ENCODE measurements around the gene EYS. TPM values are rescaled to one million over a fixed set of nuclear protein-coding genes. Genes with fewer than 3 reads are reported as not detected.

The EYS gene
- polyA plus RNA-seq (ENCODE audit: insufficient read length in 3 of 3): under 1 TPM; 0.51 to 0.69 (median 0.65) TPM

DNA sequence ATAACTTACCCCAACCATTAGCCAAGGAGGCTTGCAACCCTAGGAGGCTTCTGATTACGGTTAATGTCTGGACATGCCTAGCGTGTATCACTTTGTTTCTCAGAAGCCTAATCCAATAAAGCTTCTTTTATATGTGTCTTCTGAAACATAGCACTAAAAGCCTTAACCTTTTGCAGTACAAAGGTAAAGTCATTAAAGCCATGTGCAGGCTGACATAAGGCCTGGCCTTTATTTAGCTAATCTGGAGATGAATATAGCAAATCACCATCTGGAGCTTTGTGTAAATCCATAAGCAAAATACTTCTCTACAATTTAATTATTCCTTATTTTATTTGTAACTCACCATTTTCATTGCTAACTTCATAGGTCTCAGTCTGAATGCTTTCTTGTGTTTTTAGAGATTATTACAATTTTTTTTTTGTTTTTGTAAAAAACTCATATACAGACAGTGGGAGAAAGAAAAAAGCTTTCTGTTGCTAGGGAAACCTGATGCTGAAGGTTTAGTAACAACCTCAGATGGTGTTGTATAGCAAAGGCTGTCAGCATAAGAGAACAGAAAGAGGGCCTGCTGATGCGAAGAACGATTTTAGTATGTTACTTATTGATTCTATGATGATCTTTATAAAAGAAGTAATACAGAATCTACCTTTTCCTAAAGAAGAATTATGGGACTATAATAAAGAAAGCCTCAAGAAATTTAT, at the start of gene EYS:
TSS of gene EYS (minus strand) at position 101 of the 701 bp plus-strand sequence. CDS start 211,816 bp downstream, outside the sequence.
- no peak for DNase-seq (ENCODE audit: low read depth in 3 of 3, low spot score in 2 of 3)

DNA sequence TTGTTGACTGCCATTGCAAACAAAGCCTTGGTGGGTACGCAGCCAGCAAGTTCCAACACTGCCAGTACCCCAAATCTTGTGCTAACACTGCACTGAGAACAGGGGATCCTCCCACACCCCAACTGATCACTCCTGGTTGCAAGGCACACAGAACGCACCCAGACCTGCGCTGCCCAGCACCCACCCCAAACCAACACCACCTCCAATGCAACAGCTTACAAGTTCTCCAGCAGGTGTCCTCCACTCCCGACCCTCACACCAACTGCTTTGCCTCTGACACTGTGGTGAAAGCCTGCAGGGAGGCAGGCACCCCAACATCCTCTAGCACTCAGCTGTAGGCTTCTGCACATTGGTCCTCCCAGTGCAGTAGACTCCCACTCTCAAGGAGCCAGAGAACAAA, 39.3 kb upstream of the EYS start:
- DNase-seq (ENCODE audit: low read depth in 3 of 3, low spot score in 2 of 3): no peak

DNA sequence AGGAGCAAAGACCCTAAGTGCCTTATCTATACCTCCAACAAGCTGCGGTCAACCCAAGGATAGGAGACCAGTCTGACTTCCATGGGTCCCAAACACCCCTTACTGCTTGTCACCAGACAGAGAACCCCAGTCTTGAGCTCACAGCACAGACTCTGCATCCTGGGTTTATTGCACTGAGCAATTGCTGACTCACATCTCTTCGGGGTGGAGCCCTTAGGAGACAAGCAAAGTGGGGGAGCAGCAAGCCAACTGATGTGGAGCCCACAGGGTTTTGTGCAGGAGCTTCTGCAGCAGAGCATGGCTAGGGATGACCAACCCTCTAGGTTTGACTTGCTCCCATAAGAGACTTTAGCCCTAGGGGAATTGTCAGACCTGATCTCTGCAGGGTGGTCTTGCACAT, 38.6 kb upstream of the EYS start:
- no peak for DNase-seq (ENCODE audit: low read depth in 3 of 3, low spot score in 2 of 3)

DNA sequence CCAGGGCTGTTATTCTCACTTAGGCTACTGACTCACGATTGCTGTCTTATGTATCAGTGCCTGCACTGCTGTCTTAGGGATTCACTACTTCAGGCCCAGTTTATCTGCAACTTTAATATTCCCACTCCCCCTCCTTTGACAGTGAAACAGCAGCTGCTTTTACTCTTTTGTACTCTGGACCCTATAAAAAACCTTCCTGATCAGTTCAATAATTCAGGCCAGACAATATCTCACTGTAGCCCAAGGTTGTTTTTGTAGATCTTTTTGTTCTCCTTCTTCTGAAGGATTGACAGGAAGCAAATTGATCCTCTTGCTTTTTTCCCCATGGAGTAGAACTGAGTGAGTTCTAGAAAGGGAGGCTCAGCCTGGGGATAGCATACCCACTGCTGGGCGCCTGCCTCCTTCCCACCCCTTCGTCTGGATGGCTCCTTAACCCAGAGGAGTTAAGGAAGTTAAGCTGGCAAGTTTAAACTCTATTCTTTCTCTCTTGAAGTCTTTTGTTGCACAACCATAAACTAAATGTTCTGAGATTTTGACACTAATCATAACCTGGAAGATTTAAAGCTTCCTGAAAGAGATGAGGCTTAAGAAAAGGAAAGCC, 22.0 kb upstream of the EYS start:
- no peak for DNase-seq (ENCODE audit: low read depth in 3 of 3, low spot score in 2 of 3)

DNA sequence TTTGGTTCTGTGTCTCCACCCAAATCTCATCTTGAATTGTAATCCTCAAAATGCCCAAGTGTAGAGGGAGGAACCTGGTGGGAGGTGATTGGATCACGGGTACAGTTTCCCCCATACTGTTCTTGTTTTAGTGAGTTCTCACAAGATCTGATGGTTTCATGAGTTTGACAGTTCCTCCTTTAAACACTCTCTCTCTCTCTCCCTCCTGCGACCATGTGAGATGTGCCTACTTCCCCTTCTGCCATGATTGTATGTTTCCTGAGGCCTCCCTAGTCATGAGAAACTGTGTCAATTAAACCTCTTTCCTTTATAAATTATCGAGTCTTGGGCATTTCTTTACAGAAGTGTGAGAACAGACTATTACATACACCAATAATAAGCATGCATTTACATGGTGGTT, 12.1 kb upstream of the EYS start:
- no peak for DNase-seq (ENCODE audit: low read depth in 3 of 3, low spot score in 2 of 3)

DNA sequence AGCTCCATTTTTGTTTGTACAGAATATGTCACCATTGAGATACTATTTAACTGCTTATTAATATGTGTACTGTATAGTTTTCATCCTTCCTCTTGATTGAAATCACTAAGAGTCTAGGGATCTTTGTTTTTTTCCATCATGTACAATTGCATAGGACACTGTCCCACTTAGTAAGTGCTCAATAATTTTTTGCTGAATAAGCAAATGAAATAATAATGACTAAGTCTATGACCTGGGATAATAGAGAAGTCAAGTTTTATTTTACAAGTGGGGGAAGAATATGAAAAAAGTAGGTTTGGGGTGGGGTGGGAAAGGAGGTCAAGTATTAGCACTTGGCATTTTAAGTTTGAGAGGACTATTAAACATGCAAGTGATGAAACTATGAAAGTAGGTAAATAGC, 4.5 kb upstream of the EYS start:
- DNase-seq (ENCODE audit: low read depth in 3 of 3, low spot score in 2 of 3): no peak

DNA sequence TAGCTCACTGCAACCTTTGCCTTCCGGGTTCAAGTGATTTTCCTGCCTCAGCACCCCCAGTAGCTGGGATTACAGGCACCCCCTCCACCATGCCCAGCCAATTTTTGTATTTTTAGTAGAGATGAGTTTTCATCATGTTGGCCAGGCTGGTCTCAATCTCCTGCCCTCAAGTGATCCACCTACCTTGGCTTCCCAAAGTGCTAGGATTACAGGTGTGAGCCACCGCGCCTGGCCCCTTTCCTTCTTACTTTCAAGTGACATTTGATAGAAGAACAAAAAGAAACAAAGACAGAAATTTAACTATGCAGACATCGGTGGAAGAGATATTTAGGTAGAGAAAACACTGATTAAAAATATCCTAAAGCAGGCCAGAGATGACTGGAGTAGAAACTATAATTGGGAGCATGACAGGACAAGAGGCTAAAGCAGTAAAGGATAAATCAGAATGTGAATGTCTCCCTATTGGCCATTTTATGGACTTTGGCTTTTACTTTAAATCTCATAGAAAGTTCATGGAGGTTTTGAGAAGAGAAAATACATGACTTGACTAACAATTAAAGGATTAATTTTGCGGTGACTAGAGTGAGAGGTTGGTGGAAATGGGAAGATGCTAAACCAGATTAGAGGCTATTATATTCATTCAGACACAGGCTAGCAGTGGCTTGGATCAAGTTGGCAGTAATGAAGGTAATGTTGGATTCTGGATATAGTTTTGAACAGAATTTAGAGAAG, 2.2 kb upstream of the EYS start:
- DNase-seq (ENCODE audit: low read depth in 3 of 3, low spot score in 2 of 3): no peak

DNA sequence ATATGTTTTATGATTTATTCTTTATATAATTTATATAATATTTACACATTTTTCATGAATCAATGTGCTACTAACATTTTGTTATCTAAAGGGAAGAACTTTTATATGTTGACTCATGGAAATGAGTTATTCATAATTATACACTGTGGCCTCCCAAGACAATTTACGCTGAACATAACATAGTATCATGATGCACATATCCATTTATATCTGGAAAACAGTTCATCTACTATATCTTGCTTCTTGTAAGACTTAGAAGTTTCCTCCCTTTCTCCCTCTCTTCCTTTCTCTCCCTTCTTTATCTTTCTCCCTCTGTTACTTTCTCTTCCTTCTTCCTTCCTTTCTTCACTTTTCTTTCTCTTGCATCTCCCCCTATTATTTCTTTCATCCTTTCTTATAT, 1.1 kb upstream of the EYS start:
- no peak for DNase-seq (ENCODE audit: low read depth in 3 of 3, low spot score in 2 of 3)

DNA sequence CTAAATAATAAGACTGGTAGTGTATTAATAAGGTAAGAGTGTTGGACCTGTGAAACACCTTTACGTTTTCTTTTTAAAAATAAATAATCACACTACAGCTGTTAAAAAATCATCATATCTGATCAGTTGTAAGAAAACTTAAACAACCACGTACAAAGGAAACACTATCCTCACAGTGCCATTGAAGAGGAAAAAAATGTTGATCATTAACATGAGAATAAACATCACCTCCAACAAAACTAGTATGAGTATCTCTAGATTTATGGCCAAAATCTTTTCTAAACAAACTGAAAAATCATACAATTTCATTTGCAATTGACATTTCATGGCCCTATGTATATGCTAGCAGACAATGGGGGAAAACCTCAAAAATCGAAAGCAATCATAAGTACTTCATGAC, 590 bp downstream of the EYS start:
- no peak for DNase-seq (ENCODE audit: low read depth in 3 of 3, low spot score in 2 of 3)

DNA sequence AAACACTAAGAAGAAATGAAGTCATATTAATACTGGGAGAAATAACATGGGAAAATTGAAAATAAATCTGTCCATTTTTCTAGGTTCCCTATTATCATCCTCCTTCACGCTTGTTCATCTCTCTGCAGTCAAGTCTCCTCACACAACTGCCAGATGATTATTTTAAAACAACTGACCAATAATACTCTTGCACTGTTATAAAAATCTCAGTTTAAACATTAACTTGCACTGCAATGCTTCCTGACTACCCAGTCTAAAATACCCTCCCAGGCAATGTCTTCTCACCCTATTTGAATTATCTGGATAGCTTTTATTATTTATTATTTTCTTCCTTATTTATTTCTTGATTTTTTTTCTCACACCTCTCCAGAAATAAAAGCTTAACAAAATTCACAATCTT, 5.7 kb downstream of the EYS start:
- DNase-seq (ENCODE audit: low read depth in 3 of 3, low spot score in 2 of 3): no peak

DNA sequence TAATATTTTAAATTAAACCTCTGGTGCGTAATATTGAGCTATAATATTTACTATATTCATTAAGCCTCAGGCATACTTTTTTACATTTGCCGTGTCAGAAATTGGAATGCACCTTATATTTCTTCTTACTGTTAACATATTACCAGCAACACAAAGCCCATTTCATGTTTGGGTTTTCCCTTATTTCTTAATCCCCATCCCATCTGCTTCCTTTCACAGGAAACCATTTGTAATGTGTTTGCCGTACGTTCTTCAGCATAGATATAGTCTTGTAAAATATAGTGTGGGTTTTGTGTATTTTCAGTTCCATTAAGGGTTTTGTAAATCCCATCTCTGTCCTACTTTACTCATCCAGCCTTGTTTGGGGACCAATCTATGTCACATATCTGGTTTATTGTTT, 6.5 kb downstream of the EYS start:
- no peak for DNase-seq (ENCODE audit: low read depth in 3 of 3, low spot score in 2 of 3)

DNA sequence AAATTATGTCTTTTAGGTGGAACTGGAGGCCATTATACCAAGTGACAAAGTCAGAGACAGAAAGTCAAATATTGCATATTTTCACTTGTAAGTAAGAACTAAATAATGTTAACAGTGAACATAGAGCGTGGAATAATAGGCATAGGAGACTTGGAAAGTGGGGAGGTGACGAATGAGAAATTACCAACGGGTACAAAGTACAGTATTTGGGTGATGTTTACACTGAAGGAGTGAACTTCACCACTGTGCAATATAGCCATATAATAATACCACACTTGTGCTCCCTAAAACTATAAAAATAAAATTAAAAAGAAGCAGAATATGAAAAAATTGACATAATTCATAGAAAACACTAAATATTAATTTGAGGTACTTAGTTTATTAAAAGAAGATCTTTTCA, 14.9 kb downstream of the EYS start:
- DNase-seq (ENCODE audit: low read depth in 3 of 3, low spot score in 2 of 3): no peak

DNA sequence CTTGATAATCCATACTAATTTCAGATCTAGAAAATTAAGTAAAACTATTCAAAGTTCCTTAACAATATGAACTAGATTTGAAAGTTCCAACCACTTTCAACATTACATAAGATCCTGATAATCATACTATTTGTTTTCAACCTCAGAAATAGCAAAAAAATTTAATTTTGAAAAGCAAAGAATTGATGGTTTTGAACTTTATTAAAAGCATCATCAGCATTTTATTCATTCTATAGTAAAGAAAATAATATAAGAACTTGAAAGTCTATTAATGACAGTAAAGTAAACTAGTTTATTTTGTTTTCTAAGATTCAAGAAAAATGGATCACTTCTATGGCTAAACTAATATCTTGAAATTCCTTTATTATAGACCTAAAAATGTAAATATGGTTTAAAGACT, 26.8 kb downstream of the EYS start:
- DNase-seq (ENCODE audit: low read depth in 3 of 3, low spot score in 2 of 3): no peak

DNA sequence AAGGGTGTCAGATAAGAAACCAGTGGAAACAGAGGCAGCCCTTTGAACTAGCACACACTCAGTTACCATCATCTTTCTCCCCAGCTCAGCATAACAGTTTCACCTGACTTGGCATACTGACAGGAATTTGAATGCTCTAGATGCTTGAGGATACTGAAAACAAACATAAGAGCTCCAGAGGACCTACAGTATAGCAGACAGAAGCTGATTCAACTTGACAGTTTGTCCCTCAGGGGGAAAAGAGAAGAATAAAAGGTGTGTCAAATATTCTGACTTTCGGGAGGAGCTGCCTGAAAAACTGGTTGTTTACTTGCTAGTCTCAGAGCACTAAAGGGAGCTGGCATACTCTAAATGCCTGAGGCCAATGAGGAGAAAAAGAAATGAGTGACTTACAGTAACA, 35.1 kb downstream of the EYS start:
- no peak for DNase-seq (ENCODE audit: low read depth in 3 of 3, low spot score in 2 of 3)

DNA sequence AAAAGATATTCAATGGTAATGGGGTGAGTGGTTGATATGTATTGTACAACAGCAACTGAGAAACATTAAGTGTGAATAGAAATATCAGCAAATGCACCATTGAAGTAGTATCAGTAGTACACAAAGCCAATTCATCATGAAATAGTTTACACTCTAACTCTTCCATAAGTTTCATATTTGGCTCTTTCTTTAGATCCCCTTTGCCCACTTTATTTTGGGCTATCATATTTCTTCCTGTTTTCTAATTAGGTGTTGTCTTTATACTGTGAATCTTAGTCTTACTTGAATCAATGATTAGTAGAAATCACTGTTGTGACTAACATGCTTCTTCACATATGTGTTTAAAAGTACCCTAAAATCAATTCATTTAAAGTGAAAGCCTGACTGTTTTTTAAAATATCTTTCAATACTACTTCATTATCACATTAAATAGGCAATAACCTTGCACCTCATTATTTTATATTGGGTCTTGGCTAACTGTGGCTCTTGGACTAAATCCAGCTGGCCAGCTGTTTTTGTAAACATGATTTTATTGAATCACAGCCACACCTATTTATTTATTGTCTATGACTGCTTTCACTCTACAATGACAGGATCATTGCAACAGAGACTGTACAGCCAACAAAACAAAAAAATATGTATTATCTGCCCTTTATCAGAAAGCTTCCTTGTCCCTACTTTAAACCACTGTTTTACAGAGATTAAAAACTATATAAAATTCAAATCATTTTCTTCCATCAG, 38.9 kb downstream of the EYS start:
- DNase-seq (ENCODE audit: low read depth in 3 of 3, low spot score in 2 of 3): no peak

DNA sequence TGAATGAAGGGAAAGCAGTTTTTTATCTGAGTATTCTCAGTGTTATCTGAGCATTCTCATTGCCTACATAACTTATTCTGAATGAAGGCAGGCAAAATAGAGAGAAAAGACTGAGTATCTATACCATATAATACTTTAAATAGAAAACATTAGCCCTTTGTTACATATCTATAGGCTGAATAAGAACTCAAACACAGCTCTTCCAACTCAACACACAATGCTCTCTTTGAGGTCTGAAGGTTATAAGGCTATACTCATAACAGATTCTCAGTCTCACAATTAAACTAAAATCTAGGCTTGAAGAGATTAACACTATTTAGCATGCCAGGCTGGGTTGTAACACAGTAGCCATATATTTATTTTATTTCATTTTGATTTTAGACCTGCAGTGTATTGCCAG, 56.9 kb downstream of the EYS start:
- no peak for DNase-seq (ENCODE audit: low read depth in 3 of 3, low spot score in 2 of 3)

DNA sequence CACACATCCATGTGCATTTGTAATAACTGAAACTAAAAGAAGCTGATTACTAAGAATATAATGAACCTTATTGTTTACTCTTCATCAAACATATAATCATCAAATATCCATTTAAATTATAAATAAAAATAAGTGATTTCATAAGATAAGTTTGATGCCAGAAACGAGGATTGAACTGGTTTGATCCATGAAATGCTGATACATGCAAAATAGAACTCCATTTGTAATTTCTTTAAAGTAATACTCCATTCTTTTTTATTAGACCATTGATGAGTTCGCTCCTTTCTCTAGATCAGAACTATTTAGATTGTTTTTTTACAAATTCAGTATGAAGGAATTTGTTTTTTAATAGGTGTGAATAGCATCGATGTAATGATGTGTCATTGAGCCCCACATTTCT, 57.6 kb downstream of the EYS start:
- DNase-seq (ENCODE audit: low read depth in 3 of 3, low spot score in 2 of 3): no peak

DNA sequence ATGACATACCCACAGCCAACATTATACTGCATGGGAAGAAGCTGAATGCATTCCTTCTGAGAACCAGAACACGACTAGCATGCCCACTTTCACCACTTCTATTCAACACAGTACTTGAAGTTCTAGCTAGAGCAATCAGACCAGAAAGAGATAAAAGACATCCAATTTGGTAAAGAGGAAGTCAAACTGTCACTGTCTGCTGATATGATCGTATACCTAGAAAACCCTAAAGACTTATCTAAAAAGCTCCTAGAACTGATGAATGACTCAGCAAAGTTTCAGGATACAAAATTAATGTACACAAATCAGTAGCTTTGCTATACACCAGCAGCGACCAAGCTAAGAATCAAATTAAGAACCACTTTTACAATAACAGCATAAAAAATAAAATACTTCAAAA, 60.5 kb downstream of the EYS start:
- DNase-seq (ENCODE audit: low read depth in 3 of 3, low spot score in 2 of 3): no peak

DNA sequence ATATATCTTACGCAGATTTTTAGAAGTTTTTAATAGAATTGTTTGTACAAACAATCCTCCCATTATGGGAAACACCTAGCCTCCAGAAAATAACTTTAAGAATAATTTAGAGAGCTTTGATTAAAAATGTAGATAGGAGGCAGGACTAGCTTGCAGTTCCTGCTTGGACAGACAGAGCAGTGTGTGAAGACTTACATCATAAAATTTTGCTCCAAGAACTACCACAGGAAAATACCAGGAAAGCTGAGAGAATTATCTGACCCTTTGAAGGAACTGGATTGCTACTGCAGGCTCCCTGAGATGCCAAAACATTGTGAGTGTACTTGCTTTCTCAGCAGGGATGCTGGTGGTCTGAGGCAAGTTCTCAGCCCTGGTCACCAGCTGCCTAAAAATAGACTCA, 64.2 kb downstream of the EYS start:
- DNase-seq (ENCODE audit: low read depth in 3 of 3, low spot score in 2 of 3): no peak

DNA sequence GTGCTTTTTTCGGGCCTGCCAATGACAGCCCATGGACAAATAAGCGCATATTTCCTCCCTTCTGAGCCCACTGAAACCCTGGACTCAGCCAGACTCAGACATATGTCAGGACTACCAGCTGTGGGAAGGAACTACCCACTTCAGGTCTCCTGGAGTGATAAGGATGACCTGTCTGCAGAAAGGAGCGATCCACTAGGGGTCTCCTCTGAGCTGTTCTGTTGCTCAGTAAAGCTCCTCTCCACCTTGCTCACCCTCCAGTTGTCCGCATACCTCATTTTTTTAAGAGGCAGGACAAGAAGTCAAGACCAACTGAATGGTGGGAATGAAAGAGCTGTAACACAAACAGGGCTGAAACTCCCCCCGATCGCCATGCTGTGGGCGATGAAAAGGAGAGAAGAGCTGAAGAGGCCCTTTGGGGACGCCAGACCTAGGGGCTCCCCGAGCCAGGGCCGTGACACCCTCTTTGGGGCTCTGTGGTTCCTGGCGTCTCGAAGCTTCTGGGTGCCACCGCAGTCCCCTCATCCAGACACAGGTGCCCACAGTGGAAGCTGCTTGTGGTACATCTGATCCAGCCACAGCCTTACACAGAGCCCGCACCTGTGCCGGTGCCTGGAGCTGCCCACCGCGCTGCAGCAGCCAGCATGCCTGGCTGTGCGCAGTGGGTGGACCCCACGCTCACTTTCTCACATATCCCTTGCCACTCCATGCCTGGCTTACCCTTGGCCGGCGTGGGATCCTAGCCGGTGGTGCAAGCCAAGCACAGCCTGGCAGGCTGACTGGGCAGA, 68.8 kb downstream of the EYS start:
- DNase-seq (ENCODE audit: low read depth in 3 of 3, low spot score in 2 of 3): no peak

Data from right renal cortex interstitium (tissue), 3 donors.